WTC11 (cell line): ENCODE measurements around the gene MYLK. TPM values are rescaled to one million over a fixed set of nuclear protein-coding genes. Genes with fewer than 3 reads are reported as not detected.

Experiments used
- ATAC-seq: fragments of 200-7000 bp; cut with Tn5 transposase; 2 replicates; pipeline ENCODE4 v1.10.0; 2021; ENCODE audit warnings: mild to moderate bottlenecking, moderate library complexity
- CTCF ChIA-PET: fragments of 300-600 bp; sonication (Branson Sonifier 250); formaldehyde crosslinking; loops from one replicate; lab custom pipeline; 2021; ENCODE audit warnings: antibody characterized with exemption; lab: Charles Lee
- POLR2A ChIA-PET: fragments of 350-600 bp; sonication (Branson Sonifier 250); formaldehyde crosslinking; loops from one replicate; lab custom pipeline; 2021; ENCODE audit warnings: antibody characterized with exemption; lab: Charles Lee
- DNase-seq: peaks from one replicate; pipeline ENCODE4 v3.0.0; 2021; ENCODE audit warnings: low spot score
- H3K27ac Mint-ChIP-seq: 2 replicates; pipeline ENCODE4 v1.8.0; 2021; ENCODE audit warnings: mixed read lengths
- H3K27me3 Mint-ChIP-seq: 2 replicates; pipeline ENCODE4 v1.8.0; 2021; ENCODE audit warnings: low read depth, mild to moderate bottlenecking, moderate library complexity, mixed read lengths
- H3K36me3 Mint-ChIP-seq: 2 replicates; pipeline ENCODE4 v1.8.0; 2021; ENCODE audit warnings: mixed read lengths
- H3K4me1 Mint-ChIP-seq: 2 replicates; pipeline ENCODE4 v1.8.0; 2022; ENCODE audit warnings: mixed read lengths
- H3K4me3 Mint-ChIP-seq: 2 replicates; pipeline ENCODE4 v1.8.0; 2021; ENCODE audit warnings: mild to moderate bottlenecking, moderate library complexity, mixed read lengths
- H3K9me3 Mint-ChIP-seq: 2 replicates; pipeline ENCODE4 v1.8.0; 2021; ENCODE audit warnings: mixed read lengths
- ATF1 ChIP-seq: sonication (generic); formaldehyde crosslinking; IDR thresholded peaks from 2 replicates; pipeline ENCODE4 v1.8.1; 2023; ENCODE audit warnings: mild to moderate bottlenecking, moderate library complexity, missing genetic modification reagents
- CBFB ChIP-seq: sonication (generic); formaldehyde crosslinking; IDR thresholded peaks from 2 replicates; pipeline ENCODE4 v1.8.1; 2022; ENCODE audit warnings: mild to moderate bottlenecking, low read depth, missing genetic modification reagents
- E2F1 ChIP-seq: sonication (generic); formaldehyde crosslinking; IDR thresholded peaks from 2 replicates; pipeline ENCODE4 v1.8.0; 2022; ENCODE audit warnings: mild to moderate bottlenecking, missing genetic modification reagents
- ETV6 ChIP-seq: sonication (generic); formaldehyde crosslinking; IDR thresholded peaks from 2 replicates; pipeline ENCODE4 v1.8.1; 2022; ENCODE audit warnings: mild to moderate bottlenecking, missing genetic modification reagents
- FOXJ3 ChIP-seq: sonication (generic); formaldehyde crosslinking; IDR thresholded peaks from 2 replicates; pipeline ENCODE4 v1.9.0; 2021; ENCODE audit warnings: missing genetic modification reagents, mild to moderate bottlenecking, borderline replicate concordance
- FOXK1 ChIP-seq: sonication (generic); formaldehyde crosslinking; IDR thresholded peaks from 2 replicates; pipeline ENCODE4 v1.8.0; 2022; ENCODE audit warnings: mild to moderate bottlenecking, moderate library complexity, missing genetic modification reagents
- FOXP1 ChIP-seq: sonication (generic); formaldehyde crosslinking; IDR thresholded peaks from 2 replicates; pipeline ENCODE4 v1.8.0; 2022; ENCODE audit warnings: missing genetic modification reagents, mild to moderate bottlenecking, moderate library complexity, borderline replicate concordance
- HMGA2 ChIP-seq: fragments of 250-450 bp; sonication (Bioruptor Pico); IDR thresholded peaks from 2 replicates; pipeline ENCODE4 v1.4.0; 2021; ENCODE audit warnings: mild to moderate bottlenecking, moderate library complexity
- NFATC4 ChIP-seq: fragments of 250-450 bp; sonication (Bioruptor Pico); IDR thresholded peaks from 2 replicates; pipeline ENCODE4 v1.9.0; 2021; ENCODE audit warnings: mild to moderate bottlenecking
- NFYB ChIP-seq: sonication (generic); formaldehyde crosslinking; conservative IDR thresholded peaks from 2 replicates; pipeline ENCODE4 v1.8.0; 2022; ENCODE audit warnings: low read depth, missing genetic modification reagents
- NR1H2 ChIP-seq: sonication (generic); formaldehyde crosslinking; IDR thresholded peaks from 2 replicates; pipeline ENCODE4 v1.9.0; 2021; ENCODE audit warnings: mild to moderate bottlenecking, moderate library complexity, missing genetic modification reagents
- NR2C2 ChIP-seq: sonication (generic); formaldehyde crosslinking; IDR thresholded peaks from 2 replicates; pipeline ENCODE4 v1.8.0; 2022; ENCODE audit warnings: mild to moderate bottlenecking, missing genetic modification reagents
- PRRX2 ChIP-seq: fragments of 250-450 bp; sonication (Bioruptor Pico); IDR thresholded peaks from 2 replicates; pipeline ENCODE4 v1.8.0; 2021; ENCODE audit warnings: mild to moderate bottlenecking
- ZMAT4 ChIP-seq: fragments of 250-450 bp; sonication (Bioruptor Pico); IDR thresholded peaks from 2 replicates; pipeline ENCODE4 v1.9.0; 2021; ENCODE audit warnings: mild to moderate bottlenecking
- ZNF416 ChIP-seq: fragments of 250-450 bp; sonication (Bioruptor Pico); IDR thresholded peaks from 2 replicates; pipeline ENCODE4 v1.9.0; 2021; ENCODE audit warnings: mild to moderate bottlenecking, inconsistent platforms
- ZNF532 ChIP-seq: fragments of 250-450 bp; sonication (Bioruptor Pico); IDR thresholded peaks from 2 replicates; pipeline ENCODE4 v1.9.0; 2021; ENCODE audit warnings: mild to moderate bottlenecking, borderline replicate concordance
- total RNA-seq: library from RNA; stranded (reverse); gene quantifications from 3 replicates; pipeline ENCODE4 v1.2.3, GENCODE V29; 2021
- TF ChIP-seq, protein P1 (sequence below): sonication (generic); formaldehyde crosslinking; IDR thresholded peaks from 2 replicates; pipeline ENCODE4 v1.8.1; 2022; ENCODE audit warnings: mild to moderate bottlenecking, missing genetic modification reagents, moderate library complexity, borderline replicate concordance
- TF ChIP-seq, protein P2 (sequence below): fragments of 250-450 bp; sonication (Bioruptor Pico); IDR thresholded peaks from 2 replicates; pipeline ENCODE4 v2.1.2; 2022; ENCODE audit warnings: mild to moderate bottlenecking, moderate library complexity
- TF ChIP-seq, protein P3 (sequence below): sonication (generic); formaldehyde crosslinking; conservative IDR thresholded peaks from 2 replicates; pipeline ENCODE4 v1.8.1; 2022; ENCODE audit warnings: mild to moderate bottlenecking, missing genetic modification reagents

Gene MYLK
- total RNA-seq, 1 experiment from 2014 or later = 10.4 TPM

DNA sequence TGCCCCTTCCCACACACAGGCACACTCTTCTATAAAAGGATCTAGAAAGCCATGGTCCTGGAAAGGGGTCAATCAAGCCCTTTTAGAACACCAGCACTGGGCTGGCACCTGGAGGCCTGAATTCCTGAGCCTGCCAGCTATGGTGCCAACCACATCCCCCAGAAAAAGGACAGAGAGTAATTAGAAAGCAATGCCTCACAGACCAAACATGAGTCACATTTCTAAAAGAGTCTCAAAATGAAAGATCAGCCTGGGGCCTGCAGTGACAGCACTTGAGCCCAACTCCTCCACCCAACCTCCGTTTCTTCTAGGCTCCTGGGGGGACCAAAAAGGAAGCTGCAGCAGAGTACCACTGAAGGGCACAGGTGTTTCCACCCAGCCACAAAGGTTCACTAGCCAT is 14.1 kb downstream of the MYLK start:
- peaks cover 3% of the 10 kb centered on the region; the same call in 1 of the 2 replicates for H3K9me3 Mint-ChIP-seq

GRCh38 chr3:123869165-123869564 is 15.0 kb downstream of the MYLK start:
- no peak for ATAC-seq
- CTCF ChIA-PET = no interaction called here

More for the DNA sequence above, 14.1 kb downstream of the MYLK start:
- CTCF ChIA-PET = interaction anchor here (1.0 to 1.4 kb wide), 2 partner anchors 67 to 147 kb away, joined by 3 read pairs; no protein-coding TSS in a partner anchor
- Mint-ChIP-seq H3K36me3 (no peaks in the 10 kb centered on the region), H3K4me1 (peaks cover 24% of the 10 kb centered on the region), H3K27ac (no peak overlapping the region), H3K27me3 (no peaks in the 10 kb centered on the region), H3K4me3 (no peak overlapping the region)
- POLR2A ChIA-PET = no interaction called here
- no peak for DNase-seq
- ATAC-seq = no peak
- no peak for TF ChIP-seq ZMAT4
- TF ChIP-seq ATF1 (CRISPR knock-in tag) = no peak
- no peak for TF ChIP-seq NR1H2 (CRISPR knock-in tag)
- TF ChIP-seq, protein P1, sequence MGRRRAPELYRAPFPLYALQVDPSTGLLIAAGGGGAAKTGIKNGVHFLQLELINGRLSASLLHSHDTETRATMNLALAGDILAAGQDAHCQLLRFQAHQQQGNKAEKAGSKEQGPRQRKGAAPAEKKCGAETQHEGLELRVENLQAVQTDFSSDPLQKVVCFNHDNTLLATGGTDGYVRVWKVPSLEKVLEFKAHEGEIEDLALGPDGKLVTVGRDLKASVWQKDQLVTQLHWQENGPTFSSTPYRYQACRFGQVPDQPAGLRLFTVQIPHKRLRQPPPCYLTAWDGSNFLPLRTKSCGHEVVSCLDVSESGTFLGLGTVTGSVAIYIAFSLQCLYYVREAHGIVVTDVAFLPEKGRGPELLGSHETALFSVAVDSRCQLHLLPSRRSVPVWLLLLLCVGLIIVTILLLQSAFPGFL (CRISPR knock-in tag) = no peak
- no peak for TF ChIP-seq FOXJ3 (CRISPR knock-in tag)
- TF ChIP-seq ZNF416 (CRISPR knock-in tag) = no peak
- no peak for TF ChIP-seq CBFB
- no peak for TF ChIP-seq NR2C2

GRCh38 chr3:123864706-123865105 is 19.4 kb downstream of the MYLK start:
- H3K4me3 Mint-ChIP-seq = no peak overlapping the region
- CTCF ChIA-PET = no interaction called here
- ATAC-seq (no peak), DNase-seq (no peak)
- no peaks in the 10 kb centered on the region for H3K36me3 Mint-ChIP-seq
- H3K9me3 Mint-ChIP-seq = peaks cover 3% of the 10 kb centered on the region; the same call in 1 of the 2 replicates
- H3K27me3 Mint-ChIP-seq = no peaks in the 10 kb centered on the region
- TF ChIP-seq FOXP1 (CRISPR knock-in tag) (no peak), E2F1 (CRISPR knock-in tag) (no peak), ZNF532 (CRISPR knock-in tag) (no peak), NFYB (CRISPR knock-in tag) (no peak), FOXK1 (CRISPR knock-in tag) (no peak)
- TF ChIP-seq, protein P2, sequence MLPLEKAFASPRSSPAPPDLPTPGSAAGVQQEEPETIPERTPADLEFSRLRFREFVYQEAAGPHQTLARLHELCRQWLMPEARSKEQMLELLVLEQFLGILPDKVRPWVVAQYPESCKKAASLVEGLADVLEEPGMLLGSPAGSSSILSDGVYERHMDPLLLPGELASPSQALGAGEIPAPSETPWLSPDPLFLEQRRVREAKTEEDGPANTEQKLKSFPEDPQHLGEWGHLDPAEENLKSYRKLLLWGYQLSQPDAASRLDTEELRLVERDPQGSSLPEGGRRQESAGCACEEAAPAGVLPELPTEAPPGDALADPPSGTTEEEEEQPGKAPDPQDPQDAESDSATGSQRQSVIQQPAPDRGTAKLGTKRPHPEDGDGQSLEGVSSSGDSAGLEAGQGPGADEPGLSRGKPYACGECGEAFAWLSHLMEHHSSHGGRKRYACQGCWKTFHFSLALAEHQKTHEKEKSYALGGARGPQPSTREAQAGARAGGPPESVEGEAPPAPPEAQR (CRISPR knock-in tag) = no peak
- H3K27ac Mint-ChIP-seq = no peak overlapping the region
- POLR2A ChIA-PET = no interaction called here
- H3K4me1 Mint-ChIP-seq = peaks cover 5% of the 10 kb centered on the region

More at GRCh38 chr3:123869165-123869564, 15.0 kb downstream of the MYLK start:
- POLR2A ChIA-PET = no interaction called here
- H3K27me3 Mint-ChIP-seq = no peaks in the 10 kb centered on the region
- no peak for DNase-seq
- H3K9me3 Mint-ChIP-seq = peaks cover 3% of the 10 kb centered on the region; the same call in 1 of the 2 replicates
- peaks cover 24% of the 10 kb centered on the region for H3K4me1 Mint-ChIP-seq
- H3K4me3 Mint-ChIP-seq = no peak overlapping the region
- H3K27ac Mint-ChIP-seq = no peak overlapping the region
- TF ChIP-seq, protein P3, sequence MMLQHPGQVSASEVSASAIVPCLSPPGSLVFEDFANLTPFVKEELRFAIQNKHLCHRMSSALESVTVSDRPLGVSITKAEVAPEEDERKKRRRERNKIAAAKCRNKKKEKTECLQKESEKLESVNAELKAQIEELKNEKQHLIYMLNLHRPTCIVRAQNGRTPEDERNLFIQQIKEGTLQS (CRISPR knock-in tag) = no peak
- TF ChIP-seq CBFB (no peak), HMGA2 (no peak), ETV6 (CRISPR knock-in tag) (no peak), PRRX2 (CRISPR knock-in tag) (no peak), NFATC4 (CRISPR knock-in tag) (no peak), FOXJ3 (CRISPR knock-in tag) (no peak), FOXP1 (CRISPR knock-in tag) (no peak)
- no peaks in the 10 kb centered on the region for H3K36me3 Mint-ChIP-seq
